Measurements from ENCODE around the gene ZFAND3.

DNA sequence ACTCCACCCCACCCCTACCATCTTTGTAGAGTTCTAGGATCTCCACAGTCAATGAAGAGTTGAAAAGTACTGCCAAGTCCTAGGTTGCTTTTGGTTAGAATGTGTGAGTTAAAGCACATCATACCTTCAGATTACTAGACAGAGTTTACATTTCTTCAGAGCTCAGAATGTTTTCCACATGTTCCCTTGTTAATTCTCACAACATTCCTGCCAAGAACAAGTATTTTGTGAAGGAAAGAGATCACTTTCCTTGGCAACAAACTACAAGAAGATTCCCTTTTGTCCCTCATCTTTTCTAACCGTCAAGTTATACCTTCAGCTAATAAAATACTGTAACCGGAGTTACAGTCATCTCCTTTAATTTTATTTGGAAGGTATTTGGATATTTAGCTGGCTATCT, 266.8 kb downstream of the ZFAND3 start:
- TF ChIP-seq EZH2 (IDR thresholded peaks at IDR 0.05; ENCODE audit: borderline replicate concordance): no peak
- TF ChIP-seq, protein P1, sequence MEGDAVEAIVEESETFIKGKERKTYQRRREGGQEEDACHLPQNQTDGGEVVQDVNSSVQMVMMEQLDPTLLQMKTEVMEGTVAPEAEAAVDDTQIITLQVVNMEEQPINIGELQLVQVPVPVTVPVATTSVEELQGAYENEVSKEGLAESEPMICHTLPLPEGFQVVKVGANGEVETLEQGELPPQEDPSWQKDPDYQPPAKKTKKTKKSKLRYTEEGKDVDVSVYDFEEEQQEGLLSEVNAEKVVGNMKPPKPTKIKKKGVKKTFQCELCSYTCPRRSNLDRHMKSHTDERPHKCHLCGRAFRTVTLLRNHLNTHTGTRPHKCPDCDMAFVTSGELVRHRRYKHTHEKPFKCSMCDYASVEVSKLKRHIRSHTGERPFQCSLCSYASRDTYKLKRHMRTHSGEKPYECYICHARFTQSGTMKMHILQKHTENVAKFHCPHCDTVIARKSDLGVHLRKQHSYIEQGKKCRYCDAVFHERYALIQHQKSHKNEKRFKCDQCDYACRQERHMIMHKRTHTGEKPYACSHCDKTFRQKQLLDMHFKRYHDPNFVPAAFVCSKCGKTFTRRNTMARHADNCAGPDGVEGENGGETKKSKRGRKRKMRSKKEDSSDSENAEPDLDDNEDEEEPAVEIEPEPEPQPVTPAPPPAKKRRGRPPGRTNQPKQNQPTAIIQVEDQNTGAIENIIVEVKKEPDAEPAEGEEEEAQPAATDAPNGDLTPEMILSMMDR (IDR thresholded peaks at IDR 0.05; ENCODE audit: poor library complexity): no peak

Measured in hepatocyte (in vitro differentiated cells).